ENCODE results near the gene ABCA2. TPM values are rescaled to one million over a fixed set of nuclear protein-coding genes. Genes with fewer than 3 reads are reported as not detected.

Gene ABCA2
- total and polyA plus RNA-seq, 9 of the 15 experiments (the other 6 are each of a cell fraction or from before 2014, with no cell fraction given) = 0.69 to 16.3 (median 6.1) TPM; not detected in 2

DNA sequence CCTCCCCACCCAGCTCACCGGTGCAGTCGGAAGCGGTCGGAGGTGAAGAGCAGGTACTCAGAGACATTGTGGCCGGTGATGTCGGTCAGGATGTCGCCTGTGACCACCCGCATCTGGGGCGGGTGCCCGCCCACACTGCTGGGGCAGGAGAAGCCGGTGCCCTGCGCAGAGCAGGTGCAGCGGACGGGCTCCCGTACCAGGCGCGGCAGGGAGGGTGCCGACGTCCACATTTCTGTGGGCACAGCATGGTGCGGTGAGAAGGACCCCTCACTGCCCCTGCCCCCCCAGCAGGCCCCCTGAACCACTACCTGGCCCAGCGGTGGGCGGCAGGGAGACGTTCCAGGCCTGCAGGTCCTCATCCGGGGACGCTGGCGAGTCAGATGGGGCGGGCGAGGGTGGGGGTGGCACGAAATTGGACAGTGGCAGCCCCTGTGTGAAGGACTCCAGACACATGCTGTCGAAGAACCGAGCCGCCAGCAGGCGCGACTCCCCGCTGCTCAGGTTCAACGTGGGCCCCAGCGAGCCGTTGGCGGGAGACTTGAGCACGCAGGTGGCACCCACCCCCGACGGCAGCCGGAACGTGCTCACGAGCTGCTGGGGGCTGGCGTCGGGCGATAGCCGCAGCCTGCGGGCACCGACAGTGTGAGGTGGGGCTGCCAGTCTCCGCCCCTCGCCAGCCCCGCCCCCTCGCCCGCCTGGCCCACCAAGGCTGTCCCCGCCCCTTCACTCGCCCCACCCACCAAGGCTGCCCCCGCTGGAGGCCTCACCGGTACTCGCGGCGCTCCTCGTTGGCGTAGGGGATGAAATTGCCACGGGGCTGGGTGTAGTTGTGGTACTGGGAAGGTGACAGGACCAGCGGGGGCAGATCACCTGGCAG lies 15.1 kb downstream of the ABCA2 start:
- H3K4me2 ChIP-seq (ENCODE audit: insufficient read depth, low read length) = peak overlapping the region; percentile 41
- ATAC-seq (peak; percentile 96), DNase-seq (ENCODE audit: extremely low read depth in 1 of 4, low spot score in 3 of 4) (peak; percentile 75 to 97 (median 96)), FAIRE-seq (no peak)
- H3K4me1 ChIP-seq (replicated peaks in 1 of 2; ENCODE audit: control insufficient read depth in 2 of 2, insufficient read depth in 2 of 2, low read length in 2 of 2) = peaks cover 0 to 70% of the 10 kb centered on the region in 2 experiments; a peak in 2 of 5 replicates
- no peaks in the 10 kb centered on the region for H3K36me3 ChIP-seq (ENCODE audit: control insufficient read depth, insufficient read depth, low read length)
- no peak overlapping the region for H3K27ac ChIP-seq (ENCODE audit: extremely low read depth, low read depth, low read length)
- CTCF ChIA-PET (ENCODE audit: low intra/inter-chr PET ratio) = no interaction called here
- H3K9me1 ChIP-seq (ENCODE audit: control insufficient read depth, insufficient read depth, low read length) = no peaks in the 10 kb centered on the region
- no peaks in the 10 kb centered on the region for H3K9me3 ChIP-seq (replicated peaks; ENCODE audit: control insufficient read depth, insufficient read depth, low read depth, low read length)
- WGBS (ENCODE audit: insufficient coverage, low coverage, missing lambda C conversion rate) = 25% methylated on average over 40 of the region's 67 CpGs
- intact Hi-C loops (cut with micrococcal nuclease) = no loop called here
- in situ Hi-C loops (cut with MboI) = no loop called here
- H3K79me2 ChIP-seq (ENCODE audit: control insufficient read depth, insufficient read depth, low read length) = no peaks in the 10 kb centered on the region
- POLR2A ChIA-PET = no interaction called here
- H3K9ac ChIP-seq (ENCODE audit: insufficient read depth in 1 of 2, low read depth in 2 of 2, low read length in 2 of 2) = peak overlapping the region in 1 of 2 experiments; percentile 80; a peak in 2 of 4 replicates
- no peaks in the 10 kb centered on the region for H4K20me1 ChIP-seq (replicated peaks; ENCODE audit: control insufficient read depth, insufficient read depth, low read length)
- BruUV-seq (replicated peaks) = no TSS peak
- peak overlapping the region; percentile 54; the same call in 1 of the 2 replicates for H2AFZ ChIP-seq (ENCODE audit: low read depth, low read length)
- no peaks in the 10 kb centered on the region for H3K27me3 ChIP-seq (ENCODE audit: control insufficient read depth in 2 of 2, insufficient read depth in 2 of 2, low read length in 2 of 2)
- TF ChIP-seq TOE1 (IDR thresholded peaks at IDR 0.05; ENCODE audit: borderline replicate concordance) (no peak), TOE1 (CRISPR knock-in tag; IDR thresholded peaks at IDR 0.05; ENCODE audit: borderline replicate concordance, low read depth) (no peak), FIP1L1 (IDR thresholded peaks at IDR 0.05; ENCODE audit: low read depth, low read length, poor library complexity, severe bottlenecking) (no peak), L3MBTL2 (IDR thresholded peaks at IDR 0.05) (peak; percentile 69), BHLHE40 (IDR thresholded peaks at IDR 0.05; ENCODE audit: low read length) (peak; percentile 68), HMGN3 (IDR thresholded peaks at IDR 0.05; ENCODE audit: borderline replicate concordance, extremely low read depth, insufficient read length, low read depth, low read length) (peak; percentile 19), NFIC (IDR thresholded peaks at IDR 0.05) (peak; percentile 44), SIRT6 (IDR thresholded peaks at IDR 0.05; ENCODE audit: low read depth, low read length) (no peak), HNRNPL (IDR thresholded peaks at IDR 0.05; ENCODE audit: low read depth, low read length) (peak; percentile 93)
- TF ChIP-seq, protein P1, sequence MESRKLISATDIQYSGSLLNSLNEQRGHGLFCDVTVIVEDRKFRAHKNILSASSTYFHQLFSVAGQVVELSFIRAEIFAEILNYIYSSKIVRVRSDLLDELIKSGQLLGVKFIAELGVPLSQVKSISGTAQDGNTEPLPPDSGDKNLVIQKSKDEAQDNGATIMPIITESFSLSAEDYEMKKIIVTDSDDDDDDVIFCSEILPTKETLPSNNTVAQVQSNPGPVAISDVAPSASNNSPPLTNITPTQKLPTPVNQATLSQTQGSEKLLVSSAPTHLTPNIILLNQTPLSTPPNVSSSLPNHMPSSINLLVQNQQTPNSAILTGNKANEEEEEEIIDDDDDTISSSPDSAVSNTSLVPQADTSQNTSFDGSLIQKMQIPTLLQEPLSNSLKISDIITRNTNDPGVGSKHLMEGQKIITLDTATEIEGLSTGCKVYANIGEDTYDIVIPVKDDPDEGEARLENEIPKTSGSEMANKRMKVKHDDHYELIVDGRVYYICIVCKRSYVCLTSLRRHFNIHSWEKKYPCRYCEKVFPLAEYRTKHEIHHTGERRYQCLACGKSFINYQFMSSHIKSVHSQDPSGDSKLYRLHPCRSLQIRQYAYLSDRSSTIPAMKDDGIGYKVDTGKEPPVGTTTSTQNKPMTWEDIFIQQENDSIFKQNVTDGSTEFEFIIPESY (CRISPR knock-in tag; IDR thresholded peaks at IDR 0.05) = peak; percentile 97
- TF ChIP-seq, protein P2, sequence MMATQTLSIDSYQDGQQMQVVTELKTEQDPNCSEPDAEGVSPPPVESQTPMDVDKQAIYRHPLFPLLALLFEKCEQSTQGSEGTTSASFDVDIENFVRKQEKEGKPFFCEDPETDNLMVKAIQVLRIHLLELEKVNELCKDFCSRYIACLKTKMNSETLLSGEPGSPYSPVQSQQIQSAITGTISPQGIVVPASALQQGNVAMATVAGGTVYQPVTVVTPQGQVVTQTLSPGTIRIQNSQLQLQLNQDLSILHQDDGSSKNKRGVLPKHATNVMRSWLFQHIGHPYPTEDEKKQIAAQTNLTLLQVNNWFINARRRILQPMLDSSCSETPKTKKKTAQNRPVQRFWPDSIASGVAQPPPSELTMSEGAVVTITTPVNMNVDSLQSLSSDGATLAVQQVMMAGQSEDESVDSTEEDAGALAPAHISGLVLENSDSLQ (IDR thresholded peaks at IDR 0.05) = 0 out of 2 replicates have a peak, but pooled peaks have one; percentile 17
- TF ChIP-seq, protein P3, sequence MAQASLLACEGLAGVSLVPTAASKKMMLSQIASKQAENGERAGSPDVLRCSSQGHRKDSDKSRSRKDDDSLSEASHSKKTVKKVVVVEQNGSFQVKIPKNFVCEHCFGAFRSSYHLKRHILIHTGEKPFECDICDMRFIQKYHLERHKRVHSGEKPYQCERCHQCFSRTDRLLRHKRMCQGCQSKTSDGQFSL (CRISPR knock-in tag; IDR thresholded peaks at IDR 0.05) = 0 out of 2 replicates have a peak, but pooled peaks have one; percentile 55
- TF ChIP-seq, protein P3 (tag; IDR thresholded peaks at IDR 0.05) = no peak
- TF ChIP-seq, protein P4, sequence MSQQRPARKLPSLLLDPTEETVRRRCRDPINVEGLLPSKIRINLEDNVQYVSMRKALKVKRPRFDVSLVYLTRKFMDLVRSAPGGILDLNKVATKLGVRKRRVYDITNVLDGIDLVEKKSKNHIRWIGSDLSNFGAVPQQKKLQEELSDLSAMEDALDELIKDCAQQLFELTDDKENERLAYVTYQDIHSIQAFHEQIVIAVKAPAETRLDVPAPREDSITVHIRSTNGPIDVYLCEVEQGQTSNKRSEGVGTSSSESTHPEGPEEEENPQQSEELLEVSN (IDR thresholded peaks at IDR 0.05; ENCODE audit: borderline replicate concordance in 1 of 2, extremely low read depth in 1 of 2, insufficient read depth in 1 of 2, insufficient read length in 1 of 2, low read depth in 1 of 2, low read length in 1 of 2, poor library complexity in 1 of 2, severe bottlenecking in 1 of 2) = peak; percentile 78 to 95
- TF ChIP-seq, protein P5, sequence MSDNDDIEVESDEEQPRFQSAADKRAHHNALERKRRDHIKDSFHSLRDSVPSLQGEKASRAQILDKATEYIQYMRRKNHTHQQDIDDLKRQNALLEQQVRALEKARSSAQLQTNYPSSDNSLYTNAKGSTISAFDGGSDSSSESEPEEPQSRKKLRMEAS (CRISPR knock-in tag; IDR thresholded peaks at IDR 0.05) = peak; percentile 87
- no peak overlapping the region for H3K4me3 ChIP-seq
